Measurements from ENCODE around the gene FUT7.
A peak's percentile ranks its signal among the peaks of the same experiment; 100 is the strongest.

The FUT7 gene

DNA sequence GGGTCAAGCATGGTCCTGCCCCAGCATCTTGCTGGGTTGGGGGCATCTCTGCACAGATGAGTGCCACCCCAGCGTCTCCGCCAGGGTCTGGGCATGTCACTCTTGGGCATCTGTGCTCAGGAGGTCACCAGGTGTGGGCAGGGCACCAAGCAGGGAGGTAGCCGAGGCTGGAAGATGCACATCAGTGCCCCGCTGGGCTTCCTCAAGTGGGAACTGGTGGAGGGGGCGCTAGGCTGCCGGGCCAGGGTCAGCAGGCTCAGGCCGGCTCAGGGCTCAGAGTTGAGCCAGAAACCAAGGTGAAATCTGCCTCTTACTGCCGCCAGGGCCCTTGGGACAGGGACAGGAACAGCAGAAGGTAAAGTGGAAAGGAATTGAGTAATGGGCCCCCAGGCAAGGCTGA is 4.0 kb upstream of the FUT7 start:
- Histone ChIP-seq H3K79me2 (ENCODE audit: insufficient read depth, low read length) (no peaks in the 10 kb centered on the region), H3K36me3 (ENCODE audit: insufficient read depth, low read length) (no peaks in the 10 kb centered on the region), H3K4me1 (ENCODE audit: insufficient read depth, low read length, severe bottlenecking) (no peaks in the 10 kb centered on the region)

GRCh38 chr9:137035507-137035834 is 3.6 kb upstream of the FUT7 start:
- H3K4me1 ChIP-seq (ENCODE audit: insufficient read depth, low read length, severe bottlenecking), result no peaks in the 10 kb centered on the region
- H3K27me3 ChIP-seq (ENCODE audit: insufficient read depth, low read length), result peaks cover 7% of the 10 kb centered on the region; the same call in 1 of the 2 replicates
- H3K4me2 ChIP-seq (ENCODE audit: low read length), result no peak overlapping the region
- H2AFZ ChIP-seq (ENCODE audit: low read length), result no peak overlapping the region
- H3K9ac ChIP-seq (ENCODE audit: low read length), result no peak overlapping the region
- no peak overlapping the region for H3K27ac ChIP-seq (ENCODE audit: low read depth, low read length, poor library complexity, severe bottlenecking)
- no peaks in the 10 kb centered on the region for H3F3A ChIP-seq (ENCODE audit: insufficient read depth, low read length)
- no peak overlapping the region for H3K4me3 ChIP-seq (ENCODE audit: low read depth, low read length, poor library complexity, severe bottlenecking)
- no peaks in the 10 kb centered on the region for H4K20me1 ChIP-seq (ENCODE audit: insufficient read depth, low read length)
- no peaks in the 10 kb centered on the region for H3K79me2 ChIP-seq (ENCODE audit: insufficient read depth, low read length)
- no peaks in the 10 kb centered on the region for H3K9me2 ChIP-seq (ENCODE audit: low read depth, low read length)
- no peaks in the 10 kb centered on the region for H3K36me3 ChIP-seq (ENCODE audit: insufficient read depth, low read length)
- no peaks in the 10 kb centered on the region for H3K9me3 ChIP-seq (ENCODE audit: low read length)
- TF ChIP-seq CTCF (IDR thresholded peaks at IDR 0.05; ENCODE audit: low read length) (no peak; the same call in 1 of the 2 replicates), EZH2 (IDR thresholded peaks at IDR 0.05; ENCODE audit: borderline replicate concordance, low read length) (no peak)

More for the DNA sequence above, 4.0 kb upstream of the FUT7 start:
- no peaks in the 10 kb centered on the region for H3K9me3 ChIP-seq (ENCODE audit: low read length)
- H3K9ac ChIP-seq (ENCODE audit: low read length), result no peak overlapping the region
- H3K9me2 ChIP-seq (ENCODE audit: low read depth, low read length), result no peaks in the 10 kb centered on the region
- H2AFZ ChIP-seq (ENCODE audit: low read length), result no peak overlapping the region
- no peak overlapping the region for H3K4me2 ChIP-seq (ENCODE audit: low read length)
- no peaks in the 10 kb centered on the region for H4K20me1 ChIP-seq (ENCODE audit: insufficient read depth, low read length)
- no peak overlapping the region for H3K27ac ChIP-seq (ENCODE audit: low read depth, low read length, poor library complexity, severe bottlenecking)
- no peak overlapping the region for H3K4me3 ChIP-seq (ENCODE audit: low read depth, low read length, poor library complexity, severe bottlenecking)
- no peak for TF ChIP-seq CTCF (IDR thresholded peaks at IDR 0.05; ENCODE audit: low read length)
- H3K27me3 ChIP-seq (ENCODE audit: insufficient read depth, low read length), result peaks cover 7% of the 10 kb centered on the region; the same call in 1 of the 2 replicates
- no peaks in the 10 kb centered on the region for H3F3A ChIP-seq (ENCODE audit: insufficient read depth, low read length)

DNA sequence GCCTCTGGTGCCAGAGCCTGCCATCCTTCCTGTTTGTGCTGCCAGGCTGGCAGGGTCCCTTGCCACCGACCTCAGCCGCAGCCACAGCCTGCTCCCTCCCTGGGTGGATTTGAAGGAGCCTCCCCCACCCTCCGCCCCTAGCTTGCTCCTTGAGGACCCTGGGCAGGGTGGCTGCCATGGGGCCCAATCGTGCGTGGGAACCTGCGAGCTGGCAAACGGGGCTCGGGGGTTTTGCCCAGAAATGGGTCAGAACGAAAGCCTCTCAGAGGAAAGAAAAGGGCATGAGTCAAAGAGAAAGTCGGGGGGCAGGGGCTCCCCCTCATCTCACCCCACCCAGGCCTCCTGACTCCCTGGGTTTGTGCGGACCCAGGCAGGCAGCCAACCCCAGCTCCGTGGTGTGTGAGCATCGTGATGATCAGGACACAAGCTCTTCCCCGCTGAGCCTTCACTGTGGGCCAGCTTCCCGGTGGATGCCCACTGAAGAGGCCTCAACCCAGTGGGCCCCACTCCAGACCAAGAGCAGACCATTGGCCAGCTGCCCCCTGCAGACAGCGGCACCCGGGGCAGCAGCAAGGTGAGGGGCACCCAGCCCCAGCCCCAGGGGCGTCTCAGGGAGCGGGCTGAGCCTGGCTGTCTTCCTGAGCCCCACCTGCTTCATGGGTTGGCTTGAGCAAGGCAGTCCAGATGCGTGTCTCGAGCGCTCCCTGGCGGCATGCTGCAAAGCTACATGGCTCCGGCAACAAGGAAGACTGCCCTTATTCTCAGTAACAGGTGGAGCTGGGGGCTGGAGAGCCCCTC is 3.0 kb upstream of the FUT7 start:
- Histone ChIP-seq H3K9me3 (ENCODE audit: low read length) (no peaks in the 10 kb centered on the region), H3K9me2 (ENCODE audit: low read depth, low read length) (no peaks in the 10 kb centered on the region), H3K4me3 (ENCODE audit: low read depth, low read length, poor library complexity, severe bottlenecking) (no peak overlapping the region), H3K9ac (ENCODE audit: low read length) (no peak overlapping the region), H2AFZ (ENCODE audit: low read length) (no peak overlapping the region), H3K79me2 (ENCODE audit: insufficient read depth, low read length) (no peaks in the 10 kb centered on the region), H3K36me3 (ENCODE audit: insufficient read depth, low read length) (no peaks in the 10 kb centered on the region), H3F3A (ENCODE audit: insufficient read depth, low read length) (no peaks in the 10 kb centered on the region), H3K4me1 (ENCODE audit: insufficient read depth, low read length, severe bottlenecking) (no peaks in the 10 kb centered on the region), H3K27me3 (ENCODE audit: insufficient read depth, low read length) (peaks cover 13% of the 10 kb centered on the region), H3K4me2 (ENCODE audit: low read length) (no peak overlapping the region), H3K27ac (ENCODE audit: low read depth, low read length, poor library complexity, severe bottlenecking) (no peak overlapping the region), H4K20me1 (ENCODE audit: insufficient read depth, low read length) (no peaks in the 10 kb centered on the region)
- peak; percentile 88 for TF ChIP-seq CTCF (IDR thresholded peaks at IDR 0.05; ENCODE audit: low read length)
- no peak for TF ChIP-seq EZH2 (IDR thresholded peaks at IDR 0.05; ENCODE audit: borderline replicate concordance, low read length)
